Measurements from ENCODE around the gene DCUN1D2.
A peak's percentile ranks its signal among the peaks of the same experiment; 100 is the strongest.

Gene DCUN1D2

DNA sequence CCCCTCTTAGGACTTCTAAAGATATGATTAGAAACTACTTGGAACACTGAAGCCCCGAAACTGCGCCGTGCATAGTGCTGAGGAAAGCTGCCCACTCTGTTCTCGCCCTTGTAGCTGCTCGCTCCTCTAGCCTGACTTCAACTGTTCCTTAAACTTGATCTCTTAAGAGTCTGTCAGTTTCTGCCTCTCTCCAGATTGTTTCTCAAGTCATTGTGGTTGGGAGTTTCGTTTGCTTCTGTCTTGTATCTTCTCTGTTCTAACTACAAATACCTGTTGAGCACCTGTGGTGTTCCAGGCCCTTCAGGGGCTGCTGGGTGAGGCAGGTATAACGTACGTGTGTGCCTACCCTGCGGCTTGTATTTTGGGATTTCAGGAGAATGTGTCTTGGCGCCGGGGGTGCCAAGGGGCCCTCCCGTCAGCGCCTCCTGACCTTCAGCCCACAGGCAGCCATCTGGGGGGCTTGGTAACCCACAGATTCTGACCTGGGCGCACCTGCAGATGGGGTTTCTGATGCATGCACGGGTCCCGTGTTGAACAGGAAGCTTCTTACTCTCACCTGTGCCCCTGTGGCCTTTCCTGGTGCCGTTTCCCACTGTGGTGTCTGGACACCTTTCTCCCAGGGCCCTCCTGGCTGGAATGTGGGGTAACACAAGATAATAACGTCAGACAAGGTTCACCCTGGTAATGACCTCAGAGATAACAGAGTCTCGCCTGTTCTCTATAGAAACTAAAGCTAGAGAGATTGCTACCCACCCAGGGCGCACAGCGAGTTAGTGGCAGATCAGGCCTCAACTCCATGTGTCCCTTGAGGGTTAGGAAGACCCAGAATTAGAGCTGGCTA is 17.2 kb upstream of the DCUN1D2 start:
- Histone ChIP-seq H4K20me1 (no peaks in the 10 kb centered on the region), H3K9me3 (no peaks in the 10 kb centered on the region), H3K27ac (no peak overlapping the region), H3K4me2 (no peak overlapping the region), H3K36me3 (peaks cover 85% of the 10 kb centered on the region), H3K27me3 (no peaks in the 10 kb centered on the region), H3K4me3 (no peak overlapping the region), H3K9ac (no peak overlapping the region), H3K4me1 (peaks cover 19% of the 10 kb centered on the region)
- no peak for TF ChIP-seq Cebpa-rat (IDR thresholded peaks at IDR 0.05)

DNA sequence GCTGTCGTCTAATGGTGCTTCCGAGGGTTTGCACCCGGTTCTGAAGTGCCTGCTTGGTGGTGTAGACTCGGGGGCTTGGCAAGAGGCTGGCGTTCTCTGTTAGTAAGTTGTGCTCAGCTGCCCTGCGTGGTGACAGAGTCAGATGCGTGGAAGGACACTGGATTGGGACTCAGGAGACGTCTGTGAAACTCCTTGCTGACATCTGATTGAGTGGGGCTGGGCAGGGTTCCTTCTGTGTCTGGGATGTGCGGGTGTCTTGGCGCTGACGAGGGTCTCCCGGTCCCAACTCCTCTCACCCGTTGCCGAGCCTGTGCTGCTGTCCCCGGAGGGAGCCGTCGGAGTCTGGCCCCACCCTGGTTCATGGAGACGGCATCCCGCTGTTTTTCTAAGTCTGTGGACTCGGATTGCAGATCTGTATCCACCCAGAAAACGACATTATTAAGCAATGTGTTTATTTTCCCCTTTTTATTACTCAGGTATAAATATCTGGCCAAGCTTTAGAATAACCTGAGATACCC is 16.4 kb upstream of the DCUN1D2 start:
- H3K4me3 ChIP-seq: no peak overlapping the region
- H3K4me2 ChIP-seq: peak overlapping the region; percentile 63
- H4K20me1 ChIP-seq: no peaks in the 10 kb centered on the region
- peaks cover 87% of the 10 kb centered on the region for H3K36me3 ChIP-seq
- H3K27me3 ChIP-seq: no peaks in the 10 kb centered on the region
- H3K4me1 ChIP-seq: peaks cover 16% of the 10 kb centered on the region
- 0 out of 2 replicates have a peak overlapping the region, but pooled peaks have one; percentile 1 for H3K9ac ChIP-seq
- H3K9me3 ChIP-seq: no peaks in the 10 kb centered on the region
- TF ChIP-seq Cebpa-rat (IDR thresholded peaks at IDR 0.05): no peak
- no peak overlapping the region; the same call in 1 of the 2 replicates for H3K27ac ChIP-seq

DNA sequence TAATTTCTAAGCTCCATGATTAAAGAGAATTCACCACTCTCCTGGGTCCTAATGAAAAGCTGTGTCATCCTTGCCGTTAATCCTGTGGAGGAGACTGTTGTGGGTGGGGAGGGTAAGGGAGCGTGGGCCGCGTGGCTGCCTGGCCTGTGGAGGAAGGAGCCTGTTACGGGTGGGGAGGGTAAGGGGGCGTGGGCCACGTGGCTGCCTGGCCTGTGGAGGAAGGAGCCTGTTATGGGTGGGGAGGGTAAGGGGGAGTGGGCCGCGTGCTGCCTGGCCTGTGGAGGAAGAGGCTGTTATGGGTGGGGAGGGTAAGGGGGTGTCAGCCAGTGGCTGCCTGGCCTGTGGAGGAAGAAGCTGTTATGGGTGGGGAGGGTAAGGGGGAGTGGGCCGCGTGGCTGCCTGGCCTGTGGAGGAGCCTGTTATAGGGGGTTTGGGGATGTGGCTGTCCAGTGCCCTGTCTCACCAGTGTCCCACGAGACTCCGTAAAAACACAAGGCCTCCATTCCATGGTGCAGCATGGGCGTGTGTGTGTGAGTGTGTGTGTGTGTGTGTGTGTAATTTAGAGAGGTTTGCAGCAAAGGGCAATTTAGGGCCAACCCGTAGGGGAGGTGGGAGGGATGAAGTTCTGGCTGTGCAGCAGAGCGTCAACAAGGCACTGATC is 15.6 kb upstream of the DCUN1D2 start:
- H3K4me3 ChIP-seq: no peak overlapping the region
- peaks cover 16% of the 10 kb centered on the region for H3K4me1 ChIP-seq
- peaks cover 87% of the 10 kb centered on the region for H3K36me3 ChIP-seq
- H3K4me2 ChIP-seq: peak overlapping the region; percentile 63
- no peaks in the 10 kb centered on the region for H3K27me3 ChIP-seq
- no peak for TF ChIP-seq Cebpa-rat (IDR thresholded peaks at IDR 0.05)
- no peaks in the 10 kb centered on the region for H3K9me3 ChIP-seq
- H4K20me1 ChIP-seq: no peaks in the 10 kb centered on the region
- H3K27ac ChIP-seq: peak overlapping the region; percentile 31; the same call in 1 of the 2 replicates
- no peak overlapping the region for H3K9ac ChIP-seq

DNA sequence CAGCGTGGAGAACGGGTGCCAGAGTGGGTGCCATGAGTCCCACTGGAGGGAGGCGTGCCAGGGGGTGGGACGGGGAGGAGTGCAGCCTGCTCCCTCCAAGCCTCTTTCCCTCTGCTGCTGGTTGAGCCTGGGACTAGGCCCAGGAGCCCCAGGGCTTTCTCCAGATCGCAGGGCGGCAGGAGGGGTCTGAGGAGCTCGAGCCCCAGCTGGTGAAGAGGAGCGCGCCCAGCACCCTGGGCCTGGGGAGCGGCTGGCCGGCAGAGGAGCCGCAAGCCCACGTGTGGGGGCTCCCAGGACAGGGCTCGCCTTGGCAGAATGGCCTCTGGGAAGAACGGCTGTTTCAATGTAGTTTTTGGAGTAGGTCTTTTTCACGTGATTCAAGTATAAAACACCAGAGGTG is 12.2 kb upstream of the DCUN1D2 start:
- Histone ChIP-seq H3K4me1 (peaks cover 38% of the 10 kb centered on the region), H3K36me3 (peaks cover 89% of the 10 kb centered on the region), H3K4me3 (no peak overlapping the region), H3K4me2 (no peak overlapping the region), H3K9ac (0 out of 2 replicates have a peak overlapping the region, but pooled peaks have one; percentile 8), H4K20me1 (no peaks in the 10 kb centered on the region), H3K27me3 (no peaks in the 10 kb centered on the region), H3K9me3 (peaks cover under 1% of the 10 kb centered on the region; the same call in 1 of the 2 replicates), H3K27ac (no peak overlapping the region)
- no peak for TF ChIP-seq Cebpa-rat (IDR thresholded peaks at IDR 0.05)

GRCh38 chr13:113500530-113501265 is 10.2 kb upstream of the DCUN1D2 start:
- Histone ChIP-seq H3K4me1 (peaks cover 23% of the 10 kb centered on the region), H3K27me3 (no peaks in the 10 kb centered on the region), H3K9me3 (peaks cover 11% of the 10 kb centered on the region), H3K4me3 (no peak overlapping the region), H4K20me1 (peaks cover 9% of the 10 kb centered on the region), H3K27ac (no peak overlapping the region), H3K9ac (0 out of 2 replicates have a peak overlapping the region, but pooled peaks have one; percentile 5), H3K36me3 (peaks cover 97% of the 10 kb centered on the region), H3K4me2 (no peak overlapping the region)
- no peak for TF ChIP-seq Cebpa-rat (IDR thresholded peaks at IDR 0.05)

DNA sequence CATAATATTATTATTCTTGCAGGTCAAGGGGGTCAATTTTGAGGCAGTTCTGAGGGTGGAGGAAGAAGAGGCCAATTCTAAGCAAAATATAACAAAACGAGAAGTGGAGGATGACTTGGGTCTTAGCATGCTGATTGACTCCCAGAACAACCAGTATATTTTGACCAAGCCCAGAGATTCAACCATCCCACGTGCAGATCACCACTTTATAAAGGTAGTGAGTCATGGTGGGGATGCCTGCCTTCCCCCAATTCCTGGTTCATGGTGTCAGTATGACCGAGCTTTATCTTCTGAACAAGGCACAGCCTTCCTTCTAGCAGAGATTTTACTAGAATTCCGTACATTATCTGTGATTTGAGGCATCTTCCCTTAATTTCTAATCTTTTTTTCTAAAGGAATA is 9.4 kb upstream of the DCUN1D2 start:
- Histone ChIP-seq H3K4me3 (no peak overlapping the region), H3K4me1 (peaks cover 22% of the 10 kb centered on the region), H3K9me3 (peaks cover 15% of the 10 kb centered on the region), H3K9ac (no peak overlapping the region), H3K27ac (no peak overlapping the region), H3K4me2 (no peak overlapping the region), H4K20me1 (peaks cover 9% of the 10 kb centered on the region), H3K27me3 (no peaks in the 10 kb centered on the region), H3K36me3 (peaks cover 97% of the 10 kb centered on the region)
- no peak for TF ChIP-seq Cebpa-rat (IDR thresholded peaks at IDR 0.05)

- peak overlapping the region; percentile 11 for H3K4me2 ChIP-seq
- H4K20me1 ChIP-seq: peaks cover 16% of the 10 kb centered on the region
- no peak overlapping the region for H3K4me3 ChIP-seq
- peaks cover 22% of the 10 kb centered on the region for H3K4me1 ChIP-seq
- no peak overlapping the region for H3K9ac ChIP-seq
- no peaks in the 10 kb centered on the region for H3K27me3 ChIP-seq
- peaks cover 15% of the 10 kb centered on the region for H3K9me3 ChIP-seq
- no peak for TF ChIP-seq Cebpa-rat (IDR thresholded peaks at IDR 0.05)
- peaks cover 98% of the 10 kb centered on the region for H3K36me3 ChIP-seq
- H3K27ac ChIP-seq: no peak overlapping the region
Measured at GRCh38 chr13:113498905-113499304, 8.4 kb upstream of the DCUN1D2 start.

GRCh38 chr13:113497217-113497616 is 6.7 kb upstream of the DCUN1D2 start:
- TF ChIP-seq Cebpa-rat (IDR thresholded peaks at IDR 0.05): no peak
- H3K36me3 ChIP-seq: peaks cover 85% of the 10 kb centered on the region
- no peak overlapping the region for H3K27ac ChIP-seq
- H3K4me1 ChIP-seq: peaks cover 38% of the 10 kb centered on the region
- no peak overlapping the region for H3K4me3 ChIP-seq
- no peak overlapping the region for H3K9ac ChIP-seq
- H4K20me1 ChIP-seq: peaks cover 29% of the 10 kb centered on the region
- H3K9me3 ChIP-seq: peaks cover 15% of the 10 kb centered on the region
- H3K27me3 ChIP-seq: no peaks in the 10 kb centered on the region
- H3K4me2 ChIP-seq: no peak overlapping the region

DNA sequence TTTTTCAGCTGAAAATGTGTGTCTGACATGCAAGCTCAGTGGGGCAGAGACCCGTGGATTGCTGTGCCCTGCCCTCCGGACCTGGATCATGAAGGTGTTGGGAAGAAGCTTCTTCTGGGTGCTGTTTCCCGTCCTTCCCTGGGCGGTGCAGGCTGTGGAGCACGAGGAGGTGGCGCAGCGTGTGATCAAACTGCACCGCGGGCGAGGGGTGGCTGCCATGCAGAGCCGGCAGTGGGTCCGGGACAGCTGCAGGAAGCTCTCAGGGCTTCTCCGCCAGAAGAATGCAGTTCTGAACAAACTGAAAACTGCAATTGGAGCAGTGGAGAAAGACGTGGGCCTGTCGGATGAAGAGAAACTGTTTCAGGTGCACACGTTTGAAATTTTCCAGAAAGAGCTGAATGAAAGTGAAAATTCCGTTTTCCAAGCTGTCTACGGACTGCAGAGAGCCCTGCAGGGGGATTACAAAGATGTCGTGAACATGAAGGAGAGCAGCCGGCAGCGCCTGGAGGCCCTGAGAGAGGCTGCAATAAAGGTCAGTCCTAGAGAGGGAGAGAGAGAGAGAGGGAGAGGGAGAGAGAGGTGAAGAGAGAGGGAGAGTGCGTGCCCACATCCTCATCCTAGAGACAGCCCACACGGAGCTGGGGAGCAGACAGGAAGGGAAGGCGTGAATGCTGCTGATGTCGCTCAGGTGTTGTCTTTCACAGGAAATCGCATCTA is 5.1 kb upstream of the DCUN1D2 start:
- Histone ChIP-seq H3K4me3 (no peak overlapping the region), H3K4me1 (peaks cover 46% of the 10 kb centered on the region), H3K36me3 (peaks cover 70% of the 10 kb centered on the region), H3K27me3 (no peaks in the 10 kb centered on the region), H3K4me2 (no peak overlapping the region), H3K9ac (no peak overlapping the region), H3K27ac (no peak overlapping the region), H3K9me3 (peaks cover 15% of the 10 kb centered on the region), H4K20me1 (peaks cover 38% of the 10 kb centered on the region)
- TF ChIP-seq Cebpa-rat (IDR thresholded peaks at IDR 0.05): no peak
